NCI-H2171 (cell line): ENCODE measurements around the gene RTEL1.

Experiments
- DNase-seq: peaks from one replicate; lab custom pipeline; 2025; lab: John Stamatoyannopoulos, UW

The RTEL1 gene

DNA sequence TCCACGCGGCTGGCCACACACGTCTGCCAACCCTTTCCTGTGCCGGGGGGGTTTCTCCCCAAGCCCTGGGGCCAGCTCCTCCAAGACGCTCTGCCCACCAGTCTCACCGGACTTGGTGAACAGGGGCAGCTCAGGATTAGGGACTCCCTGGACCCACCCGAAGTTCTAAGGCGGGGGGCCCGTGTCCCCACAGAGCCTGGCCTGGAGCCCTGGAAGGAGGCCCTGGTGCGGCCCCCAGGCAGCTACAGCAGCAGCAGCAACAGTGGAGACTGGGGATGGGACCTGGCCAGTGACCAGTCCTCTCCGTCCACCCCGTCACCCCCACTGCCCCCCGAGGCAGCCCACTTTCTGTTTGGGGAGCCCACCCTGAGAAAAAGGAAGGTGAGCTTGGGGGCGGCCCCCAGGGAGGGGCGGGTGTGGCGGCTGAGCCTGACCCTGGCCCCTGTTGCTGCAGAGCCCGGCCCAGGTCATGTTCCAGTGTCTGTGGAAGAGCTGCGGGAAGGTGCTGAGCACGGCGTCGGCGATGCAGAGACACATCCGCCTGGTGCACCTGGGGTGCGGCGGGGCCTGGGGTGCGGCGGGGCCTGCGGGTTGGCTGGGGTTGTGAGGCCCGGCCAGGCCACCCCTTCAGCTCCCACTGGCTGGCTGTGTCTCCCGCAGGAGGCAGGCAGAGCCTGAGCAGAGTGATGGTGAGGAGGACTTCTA, 83.7 kb downstream of the RTEL1 start:
- DNase-seq: no peak

DNA sequence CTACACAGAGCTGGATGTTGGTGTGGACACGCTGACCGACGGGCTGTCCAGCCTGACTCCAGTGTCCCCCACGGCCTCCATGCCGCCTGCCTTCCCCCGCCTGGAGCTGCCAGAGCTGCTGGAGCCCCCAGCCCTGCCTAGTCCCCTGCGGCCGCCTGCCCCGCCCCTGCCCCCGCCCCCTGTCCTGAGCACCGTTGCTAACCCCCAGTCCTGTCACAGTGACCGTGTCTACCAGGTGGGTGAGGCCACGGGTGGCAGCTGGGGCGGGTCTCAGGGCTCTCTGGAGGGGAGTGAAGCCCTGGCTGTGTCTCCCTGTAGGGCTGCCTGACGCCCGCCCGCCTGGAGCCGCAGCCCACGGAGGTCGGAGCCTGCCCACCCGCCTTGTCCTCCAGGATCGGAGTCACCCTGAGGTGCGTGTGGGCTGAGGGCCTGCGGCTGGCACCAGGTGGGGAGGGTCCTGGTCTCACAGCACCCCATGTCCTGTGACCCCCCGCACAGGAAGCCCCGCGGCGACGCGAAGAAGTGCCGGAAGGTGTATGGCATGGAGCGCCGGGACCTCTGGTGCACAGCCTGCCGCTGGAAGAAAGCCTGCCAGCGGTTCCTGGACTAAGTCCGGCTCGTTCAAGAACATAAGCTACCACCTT, 84.4 kb downstream of the RTEL1 start:
- no peak for DNase-seq

DNA sequence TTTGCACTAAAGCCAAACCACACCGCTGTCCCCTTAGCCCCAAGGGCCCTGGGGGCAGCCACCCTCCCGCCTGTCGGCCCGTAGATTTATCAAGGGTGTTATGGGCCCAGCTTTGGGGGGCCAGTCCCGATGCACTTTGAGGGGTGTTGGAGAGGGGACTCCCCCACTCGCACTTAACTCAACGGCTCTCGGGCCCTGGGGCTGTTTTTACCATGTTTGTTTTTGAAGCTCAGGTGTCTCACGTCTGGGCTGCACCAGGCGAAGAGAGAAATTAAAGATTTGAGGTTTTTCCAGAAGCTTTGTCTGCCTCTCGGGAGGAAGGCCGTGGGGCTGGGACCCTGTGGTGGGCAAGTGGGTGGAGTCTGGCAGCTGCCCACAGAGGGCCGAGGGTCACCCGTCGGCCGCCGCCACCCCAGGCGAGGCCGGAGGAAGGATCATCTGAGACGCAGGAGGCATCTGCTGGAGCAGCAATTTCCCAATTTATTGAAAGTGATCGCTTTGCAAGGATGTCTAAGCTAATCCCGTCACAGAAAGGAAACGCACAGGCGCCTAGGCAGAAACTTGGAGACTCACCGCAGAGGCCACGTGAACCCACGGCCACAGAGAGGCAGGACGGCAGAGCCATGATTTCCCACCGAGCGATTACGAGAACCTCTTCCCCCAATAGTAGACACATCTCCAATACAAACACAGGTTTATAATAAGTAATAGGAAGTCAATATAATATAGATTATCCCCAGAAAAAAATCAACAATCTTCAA, 85.3 kb downstream of the RTEL1 start:
- DNase-seq: no peak

DNA sequence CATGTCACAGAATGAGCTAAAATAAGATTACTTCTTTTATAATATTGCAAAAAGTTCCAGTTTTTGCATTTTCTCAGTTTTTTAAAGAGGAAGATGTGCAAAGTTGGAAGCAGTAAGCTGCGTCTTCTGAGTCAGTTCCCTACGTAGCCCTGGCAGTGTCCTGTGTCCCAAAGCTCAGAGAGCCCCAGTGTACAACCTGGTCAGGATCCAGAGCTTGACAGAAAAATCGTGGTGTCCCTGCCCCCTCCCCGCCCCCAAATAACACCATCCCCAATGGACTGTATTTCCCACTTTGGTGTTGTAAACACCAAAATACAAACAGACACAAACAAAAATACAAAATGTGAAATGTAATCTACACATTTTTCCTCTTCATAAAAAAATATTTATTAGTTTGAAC, 86.0 kb downstream of the RTEL1 start:
- DNase-seq: no peak

DNA sequence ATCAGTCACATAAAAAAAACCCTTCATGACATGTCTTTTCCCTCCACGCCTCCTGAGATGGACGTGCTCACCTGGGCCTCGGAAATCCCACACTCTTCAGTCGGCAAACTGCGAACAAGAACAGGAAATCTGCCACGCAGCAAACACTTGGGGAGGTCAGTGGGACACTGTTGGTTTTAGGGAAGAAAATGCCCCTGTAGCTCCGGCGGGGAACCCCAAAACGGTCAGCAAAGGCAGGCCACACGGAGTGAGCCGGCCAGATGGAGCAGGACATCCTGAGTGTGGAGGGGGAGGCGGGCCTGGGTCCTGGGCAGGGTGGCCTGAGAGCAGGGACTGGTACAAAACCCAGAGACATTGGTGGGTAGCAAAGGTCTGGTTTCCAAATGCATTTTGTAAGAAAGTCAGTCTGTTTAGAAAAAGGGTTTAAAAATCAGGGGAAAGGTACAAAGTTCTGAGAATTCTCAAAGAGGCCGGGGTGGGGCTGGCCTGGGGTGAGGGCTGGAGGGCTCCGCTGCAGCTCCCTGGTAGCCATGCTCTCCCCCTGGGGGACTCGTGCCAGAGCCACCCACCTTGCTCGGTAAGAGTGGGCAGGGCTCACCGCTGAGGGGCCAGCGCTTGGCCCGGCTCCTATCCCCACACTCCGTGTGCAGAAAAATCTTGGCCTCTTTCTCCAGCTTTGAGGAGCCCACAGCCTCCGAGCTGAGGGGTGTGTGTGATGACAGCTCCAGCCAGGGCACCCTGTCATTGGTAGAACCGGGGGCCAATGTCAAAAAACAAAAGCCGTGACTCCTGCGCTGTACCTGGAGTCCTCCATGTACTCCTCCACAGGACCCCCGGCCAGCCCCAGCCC, 86.7 kb downstream of the RTEL1 start:
- no peak for DNase-seq

DNA sequence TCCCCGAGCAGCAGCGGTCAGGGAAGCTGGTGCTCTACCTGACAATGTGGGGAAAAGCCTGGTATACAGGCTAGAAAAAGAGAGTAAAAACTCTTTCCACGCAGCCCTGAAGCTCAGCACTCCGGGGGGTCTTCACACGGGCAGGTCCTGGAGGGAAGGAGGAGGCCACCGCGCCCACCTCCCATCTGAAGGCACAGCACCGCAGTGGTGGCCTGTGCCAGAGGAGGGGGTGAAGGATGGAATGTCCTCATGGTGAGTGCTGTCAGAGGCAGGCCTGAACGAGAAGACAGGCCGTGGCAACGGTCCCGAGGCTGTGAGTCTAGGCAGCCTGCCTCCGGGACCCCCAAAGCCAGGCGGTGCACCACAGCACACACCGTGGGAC, 87.3 kb downstream of the RTEL1 start:
- DNase-seq: no peak
